Limb (tissue), 2 donors: ENCODE measurements around the gene OXCT2.
"Not testable (repeated sequence)": the region's sequence is repeated elsewhere in the genome, so short reads cannot be mapped to it uniquely, and the experiment has no call there.

Source experiments
- DNase-seq, 2 donors: peaks; one replicate each; pipeline ENCODE4 v3.0.0-alpha.2; 2016; ENCODE audit errors: extremely low spot score in 2 of 2

The OXCT2 gene

GRCh38 chr1:39787468-39787867 lies 16.3 kb upstream of the OXCT2 start:
- DNase-seq = no peak

GRCh38 chr1:39787108-39787375 lies 15.9 kb upstream of the OXCT2 start:
- DNase-seq = not testable (repeated sequence)

DNA sequence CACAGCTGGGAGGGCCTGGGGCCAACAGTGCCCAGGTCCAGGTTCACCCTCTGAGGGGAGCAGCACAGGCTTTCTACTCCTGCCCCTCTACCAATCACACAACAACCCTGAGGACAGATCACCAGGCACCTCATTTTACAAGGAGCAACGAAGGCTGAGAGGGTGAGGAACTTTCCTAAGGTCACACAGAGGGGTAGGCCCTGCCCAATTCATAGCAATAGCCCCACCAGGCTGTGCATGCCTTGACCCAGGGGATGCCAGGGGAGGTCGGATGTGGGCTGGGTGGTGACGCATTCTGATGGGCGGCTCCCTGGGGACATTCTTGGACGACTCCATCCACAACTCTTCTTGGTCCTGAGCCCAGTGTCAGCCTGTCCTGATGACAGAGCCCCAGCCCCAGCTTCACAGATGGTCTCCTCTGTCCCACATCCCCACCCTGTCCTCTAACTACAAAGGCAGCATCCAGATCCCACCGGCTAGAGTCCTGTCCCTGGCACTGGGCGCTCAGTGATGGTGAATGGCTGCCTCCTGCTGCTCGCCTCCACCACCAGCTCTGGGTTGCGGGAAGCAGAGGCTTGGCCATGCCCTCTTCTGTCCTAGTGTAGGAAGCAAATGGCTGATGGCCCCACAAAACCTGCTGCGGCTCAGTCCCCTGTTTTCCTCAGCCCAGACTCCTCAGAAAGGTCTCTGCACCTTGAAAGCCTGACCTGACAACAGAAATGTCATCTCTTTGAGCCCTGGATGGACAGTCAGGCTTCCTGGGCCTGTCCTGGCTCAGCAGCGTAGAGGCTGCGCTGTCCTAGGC lies 15.4 kb upstream of the OXCT2 start:
- not testable (repeated sequence) for DNase-seq

DNA sequence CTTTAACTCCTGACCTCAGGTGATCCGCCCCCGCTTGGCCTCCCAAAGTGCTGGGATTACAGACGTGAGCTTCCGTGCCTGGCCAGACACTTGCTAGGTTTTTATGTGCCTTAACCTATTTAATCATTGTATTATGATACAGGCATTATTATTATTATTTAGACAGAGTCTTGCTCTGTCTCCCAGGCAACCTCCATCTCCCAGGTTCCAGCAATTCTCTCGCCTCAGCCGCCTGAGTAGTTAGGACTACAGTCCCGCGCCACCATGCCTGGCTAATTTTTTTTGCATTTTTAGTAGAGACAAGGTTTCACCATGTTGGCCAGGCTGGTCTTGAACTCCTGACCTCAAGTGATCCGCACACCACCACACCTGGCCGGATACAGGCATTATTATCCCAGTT lies 11.5 kb upstream of the OXCT2 start:
- not testable (repeated sequence) for DNase-seq

DNA sequence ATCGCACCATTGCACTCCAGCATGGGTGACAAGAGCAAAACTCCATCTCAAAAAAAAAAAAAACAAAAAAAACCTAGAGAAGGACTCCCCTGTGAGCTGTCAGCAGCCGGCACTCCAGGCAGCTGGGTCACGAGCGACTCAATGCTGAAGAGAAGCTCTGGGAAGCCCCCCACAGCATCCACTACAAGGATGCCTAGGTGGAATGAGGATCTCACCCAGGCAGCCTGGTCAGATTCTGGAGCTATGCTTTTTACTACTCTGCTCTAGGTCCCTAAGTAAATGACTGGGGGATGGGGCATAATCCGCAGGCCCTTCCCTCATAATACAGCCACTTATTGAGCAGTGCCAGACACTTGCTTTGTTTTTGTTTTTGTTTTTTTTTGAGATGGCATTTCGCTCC lies 11.0 kb upstream of the OXCT2 start:
- DNase-seq = no peak

- no peak for DNase-seq
These were observed 10.2 kb upstream of the OXCT2 start for GRCh38 chr1:39781349-39781715.

DNA sequence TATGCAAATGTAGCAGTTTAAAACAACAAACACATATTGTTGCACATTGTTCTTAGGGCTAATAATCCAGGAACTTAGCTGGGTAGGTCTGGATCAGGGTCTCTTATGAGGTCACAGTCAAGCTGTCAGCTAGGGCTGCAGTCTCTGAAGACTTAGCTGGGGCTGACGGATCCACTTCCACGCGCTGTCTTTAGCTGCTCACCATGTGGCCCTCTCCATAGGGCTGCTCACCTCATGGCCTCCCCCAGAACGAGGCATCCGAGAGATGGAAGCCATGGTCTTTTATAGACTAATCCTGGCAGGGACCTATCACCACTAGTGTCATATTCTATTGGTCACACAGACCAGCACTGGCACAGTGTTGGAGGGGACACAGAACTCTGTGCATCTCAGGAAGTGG lies 8.7 kb upstream of the OXCT2 start:
- DNase-seq = no peak

- no peak for DNase-seq
These were observed 8.0 kb upstream of the OXCT2 start for GRCh38 chr1:39779137-39779536.

GRCh38 chr1:39778463-39779099 lies 7.4 kb upstream of the OXCT2 start:
- DNase-seq = not testable (repeated sequence)

DNA sequence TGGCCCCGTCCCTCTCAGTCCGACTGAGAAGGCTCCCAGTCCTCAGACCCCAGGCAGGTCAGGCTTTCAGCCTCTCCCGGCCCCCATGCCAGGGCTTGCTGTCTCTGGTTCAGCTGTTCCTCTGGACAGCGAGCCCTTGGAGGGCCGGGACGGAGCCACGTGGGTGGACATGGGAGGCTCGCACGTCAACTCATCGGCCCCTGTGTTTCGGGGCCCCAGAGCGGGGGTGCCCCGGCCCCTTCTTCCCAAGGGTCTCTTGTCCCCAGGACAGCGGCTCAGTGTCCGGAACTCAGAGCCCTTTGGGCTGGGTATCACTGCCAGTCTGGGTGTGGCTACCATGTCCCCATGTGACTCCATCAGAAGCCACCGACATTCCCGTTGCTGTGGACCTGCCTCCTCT lies 6.7 kb upstream of the OXCT2 start:
- DNase-seq = not testable (repeated sequence)

DNA sequence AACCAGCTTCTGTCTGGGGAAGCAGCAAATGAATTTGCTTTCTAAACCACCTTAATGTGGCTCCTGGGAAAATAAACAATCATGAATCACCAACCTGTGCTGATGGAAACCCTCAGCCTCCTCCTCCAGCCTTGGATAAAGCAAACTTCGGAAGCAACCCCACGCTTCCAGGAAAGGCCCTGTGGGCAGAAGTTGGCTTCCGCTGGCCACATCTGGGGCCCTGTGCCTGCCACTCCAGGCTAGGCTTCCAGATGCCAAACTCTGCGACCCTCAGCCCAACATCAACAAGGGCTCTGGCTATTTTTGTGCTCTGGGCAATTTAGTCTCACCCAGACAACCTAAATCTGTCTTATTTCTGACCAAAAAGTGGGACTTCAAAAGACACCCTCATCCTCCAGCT lies 6.2 kb upstream of the OXCT2 start:
- DNase-seq = no peak

DNA sequence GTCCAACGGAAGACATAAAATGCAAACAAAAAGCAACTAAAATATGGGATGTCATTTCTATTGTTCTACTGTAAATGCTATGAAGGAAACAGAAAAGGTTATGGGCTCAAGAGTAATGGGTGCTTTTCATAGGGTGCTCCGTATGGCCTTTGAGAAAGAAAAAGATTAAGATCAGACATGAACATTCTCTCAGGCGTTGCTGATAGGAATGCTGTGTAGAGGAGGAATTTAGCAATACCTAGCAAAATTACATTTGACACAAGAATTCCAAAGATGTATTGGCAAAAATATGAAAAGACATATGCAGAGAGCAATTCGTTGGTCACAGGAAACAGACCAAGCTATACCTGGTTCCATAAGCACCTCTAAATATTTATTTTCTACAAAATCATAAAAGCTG lies 5.7 kb upstream of the OXCT2 start:
- DNase-seq = no peak

DNA sequence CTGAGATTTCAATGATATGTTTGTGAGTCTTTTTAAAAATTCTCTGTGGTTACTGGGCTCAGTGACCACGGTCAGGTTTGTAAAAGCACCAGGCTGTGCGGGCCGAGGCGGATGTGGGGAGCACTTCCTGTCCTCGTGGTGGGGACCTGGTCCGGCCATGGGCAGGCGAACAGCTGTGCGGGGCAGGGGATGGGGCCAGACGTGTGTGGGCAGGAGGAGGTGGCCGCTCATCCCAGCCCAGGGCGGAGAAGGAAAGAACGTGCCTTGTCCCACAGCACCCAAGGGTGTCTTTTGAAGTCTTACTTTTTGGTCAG lies 5.2 kb upstream of the OXCT2 start:
- DNase-seq = no peak

DNA sequence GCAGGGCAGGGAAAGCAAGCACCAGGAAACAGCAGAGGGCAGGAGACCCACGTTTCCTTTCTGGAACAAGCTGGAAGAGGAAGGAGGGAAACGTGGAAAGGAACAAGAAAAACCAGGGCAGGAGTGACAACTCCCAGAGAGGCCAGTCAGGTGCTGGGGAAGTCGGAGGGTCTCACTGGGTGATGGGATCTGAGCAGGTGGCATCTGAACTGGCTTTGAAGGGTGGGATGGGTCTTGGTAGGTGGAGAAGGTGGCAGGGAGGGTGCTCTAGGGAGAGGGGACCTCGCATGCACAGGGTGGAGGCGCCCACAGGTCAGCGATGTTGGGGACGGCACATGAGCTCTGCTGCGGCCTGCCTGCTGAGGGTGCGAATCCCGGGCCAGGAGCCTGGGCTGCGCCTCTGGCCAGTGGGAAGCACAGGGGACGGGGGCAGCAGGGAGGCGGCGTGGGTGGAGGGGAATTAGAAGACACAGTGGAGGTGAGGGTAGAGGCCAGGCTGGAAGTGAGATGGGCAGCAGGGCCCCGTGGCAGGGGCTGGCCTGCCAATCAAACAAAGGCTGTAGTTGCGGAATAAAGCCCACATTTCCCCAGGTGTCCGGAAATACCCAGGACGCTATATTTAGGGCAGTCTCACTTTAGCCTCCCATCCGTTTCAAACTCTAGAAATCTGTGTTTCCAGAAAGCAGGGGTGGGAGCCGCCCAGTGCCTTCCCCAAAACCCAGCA lies 4.7 kb upstream of the OXCT2 start:
- DNase-seq = not testable (repeated sequence)

DNA sequence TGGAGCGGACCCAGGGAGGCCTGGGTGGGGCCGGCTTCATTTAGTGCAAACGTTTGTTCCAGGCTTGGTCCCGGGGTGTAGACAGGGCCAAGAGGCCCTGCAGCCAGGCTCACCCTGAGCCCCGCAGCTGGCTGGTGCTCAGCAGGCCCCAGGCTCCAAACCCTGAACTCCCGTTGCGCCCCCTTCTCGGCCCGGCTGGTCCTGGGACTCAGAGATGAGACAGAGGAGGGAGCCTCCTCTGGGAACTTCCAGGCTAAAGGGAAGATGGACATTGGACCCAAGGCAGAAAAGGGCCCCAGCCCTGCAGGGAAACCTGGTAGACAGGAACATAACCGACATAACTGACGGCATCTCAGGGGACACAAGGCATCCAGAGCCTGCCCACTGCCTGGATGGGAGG lies 4.0 kb upstream of the OXCT2 start:
- not testable (repeated sequence) for DNase-seq

DNA sequence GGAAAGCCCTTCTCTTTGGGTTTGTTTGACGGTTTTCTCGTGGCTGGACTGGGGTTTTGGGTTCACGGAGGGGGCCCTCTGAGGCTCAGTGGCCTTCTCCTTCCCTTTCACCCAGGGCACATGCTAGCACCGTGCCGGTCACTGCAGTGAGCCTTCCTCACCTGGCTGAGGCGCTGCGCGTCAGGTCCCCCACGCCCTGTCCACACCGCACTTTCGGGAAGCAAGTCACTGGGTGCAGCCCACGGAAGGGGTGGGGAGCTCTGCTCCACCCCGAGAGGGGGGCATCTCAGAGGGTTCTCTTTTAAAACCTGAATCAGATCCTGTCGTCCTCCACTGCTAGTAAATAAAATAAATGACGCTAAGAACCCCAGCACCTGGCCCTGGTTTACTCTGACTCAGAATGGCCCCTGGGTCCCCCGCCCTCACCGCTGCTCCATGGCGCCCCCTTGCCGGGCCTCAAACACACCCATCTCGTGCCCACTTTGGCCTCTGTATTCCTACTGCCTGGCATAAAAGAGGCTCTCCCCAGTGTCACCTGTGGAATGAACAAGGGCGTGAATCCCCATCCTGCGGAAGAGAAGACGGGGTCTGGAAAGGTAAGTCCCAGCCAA lies 2.3 kb upstream of the OXCT2 start:
- DNase-seq = not testable (repeated sequence)

DNA sequence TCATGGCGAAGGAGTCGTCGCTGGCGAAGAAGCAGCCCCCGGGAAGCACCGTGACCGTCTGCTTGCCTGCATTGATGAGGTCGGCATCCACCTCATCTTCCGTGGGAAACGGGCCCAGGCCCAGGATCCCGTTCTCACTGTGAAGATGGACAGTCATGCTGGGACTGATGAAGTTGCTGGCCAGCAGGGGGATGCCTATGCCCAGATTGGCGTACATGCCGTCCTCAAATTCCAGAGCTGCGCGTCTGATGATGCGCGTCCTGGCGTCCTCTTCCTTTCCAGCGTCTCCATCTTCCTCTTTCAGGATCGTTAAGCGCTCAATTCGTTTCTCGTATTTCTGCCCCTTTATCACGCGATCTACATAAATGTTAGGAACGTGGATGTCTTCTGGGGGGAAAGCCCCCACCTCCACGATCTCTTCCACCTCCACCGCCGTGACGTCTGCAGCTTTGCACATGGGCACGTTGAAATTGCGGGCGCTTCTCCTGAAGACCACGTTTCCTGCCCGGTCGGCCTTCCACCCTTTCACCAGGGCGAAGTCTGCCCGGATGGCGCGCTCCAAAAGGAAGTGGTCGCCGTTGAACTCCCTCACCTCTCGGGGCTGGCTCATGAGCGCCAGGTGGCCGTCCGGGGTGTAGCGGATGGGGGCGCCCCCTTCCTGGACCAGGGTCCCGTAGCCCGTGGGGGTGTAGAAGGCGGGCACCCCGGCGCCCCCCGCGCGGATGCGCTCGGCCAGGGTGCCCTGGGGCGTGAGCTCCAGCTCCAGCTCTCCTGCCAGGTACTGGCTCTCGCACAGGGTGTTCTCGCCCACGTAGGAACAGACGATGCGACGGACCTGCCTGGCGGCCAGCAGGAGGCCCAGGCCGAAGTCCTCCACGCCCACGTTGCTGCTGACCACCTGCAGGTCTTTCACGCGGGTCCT lies 787 bp downstream of the OXCT2 start:
- not testable (repeated sequence) for DNase-seq

DNA sequence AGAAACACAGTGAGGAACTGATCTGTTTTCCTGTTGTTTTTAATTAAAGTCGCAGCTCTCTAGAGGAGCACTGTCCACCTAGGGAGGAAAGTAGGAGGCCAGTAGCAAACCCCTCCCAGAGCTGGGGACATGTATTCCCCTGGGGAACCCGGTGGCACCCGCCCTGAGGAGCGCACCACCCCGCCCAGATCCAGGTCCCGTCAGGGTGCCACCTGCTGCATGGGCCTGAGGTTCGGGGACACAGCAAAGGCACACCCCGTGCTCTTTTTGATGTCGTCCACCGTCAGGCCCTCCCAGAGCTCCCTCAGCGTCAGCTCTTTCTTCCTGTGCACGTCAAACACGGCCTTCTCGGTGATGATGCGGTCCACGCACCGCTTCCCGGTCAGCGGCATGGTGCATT lies 1.6 kb downstream of the OXCT2 start:
- DNase-seq = not testable (repeated sequence)

DNA sequence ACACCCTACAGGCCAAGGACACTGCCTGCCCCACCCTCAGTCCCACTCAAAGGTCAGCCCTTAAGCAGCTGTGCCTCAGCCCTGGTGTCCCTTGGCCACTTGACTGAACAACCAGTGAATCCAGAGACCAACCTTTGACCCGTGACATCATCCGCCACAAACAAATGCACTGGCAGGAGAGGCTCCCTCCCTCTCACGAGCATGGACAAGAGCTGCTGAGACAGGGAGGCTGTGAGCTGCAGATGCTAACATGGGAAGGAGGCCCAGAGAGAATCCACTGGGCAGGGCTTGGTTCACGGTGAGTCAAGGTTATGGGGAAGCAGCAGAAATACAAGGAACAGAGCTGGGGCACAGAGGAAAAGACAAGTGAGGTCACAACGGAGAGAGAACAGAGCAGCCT lies 4.7 kb downstream of the OXCT2 start:
- DNase-seq = not testable (repeated sequence)

DNA sequence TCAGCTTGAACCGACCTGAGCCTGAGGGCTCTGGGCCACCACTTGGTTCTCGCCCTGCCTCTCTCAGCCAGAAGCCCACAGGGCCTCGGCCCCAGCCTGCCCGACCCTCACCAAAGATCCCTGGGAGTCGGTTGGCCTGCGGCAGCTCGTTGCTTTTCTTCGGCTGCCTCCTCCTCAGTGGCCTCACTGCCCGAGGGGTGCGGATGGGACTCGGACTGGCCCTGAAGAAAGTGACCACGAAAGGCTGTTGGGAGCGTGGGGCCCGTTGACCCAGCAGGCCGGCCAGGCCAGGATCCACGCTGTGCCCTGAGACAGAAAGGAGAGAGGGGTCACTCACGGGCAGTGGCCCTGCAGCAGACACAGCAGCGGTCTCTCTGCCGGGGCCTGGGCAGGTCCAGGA lies 6.6 kb downstream of the OXCT2 start:
- DNase-seq = not testable (repeated sequence)

DNA sequence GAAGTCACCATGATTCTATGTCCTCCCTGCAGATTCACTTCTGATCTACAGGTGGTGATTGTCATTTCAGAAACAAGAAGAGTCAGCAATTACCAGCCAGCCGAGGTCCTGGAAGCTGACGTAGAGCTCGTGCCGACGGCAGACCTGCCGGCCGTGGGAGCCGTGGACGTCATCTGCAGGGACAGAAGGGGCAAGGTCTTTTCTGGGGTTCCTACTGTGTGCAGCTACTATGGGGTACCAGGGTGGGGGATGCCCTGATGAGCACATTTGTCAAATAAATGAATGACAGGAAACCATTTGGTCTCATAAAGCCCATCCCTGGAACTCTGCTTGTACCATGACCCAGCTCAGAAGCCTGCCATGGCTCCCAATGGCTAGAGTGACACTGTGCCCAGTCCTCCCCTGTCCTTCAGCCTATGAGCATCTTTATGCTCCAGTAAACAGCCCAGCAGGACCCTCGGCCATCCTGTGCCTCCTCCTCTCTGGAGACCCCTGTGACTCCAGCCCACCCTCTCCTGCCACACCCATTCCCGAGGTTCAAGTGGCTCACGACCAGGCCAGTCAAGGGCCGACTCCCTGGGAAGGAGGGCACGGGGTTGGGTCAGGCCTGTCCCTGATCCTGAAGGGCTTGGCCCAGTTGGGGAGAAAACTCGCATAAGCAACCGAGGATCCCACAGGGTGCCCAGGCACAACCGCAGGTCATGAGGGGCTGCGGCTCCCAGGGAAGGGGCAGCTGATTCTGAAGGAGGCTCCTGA lies 7.4 kb downstream of the OXCT2 start:
- not testable (repeated sequence) for DNase-seq
